ENCODE measurements around the gene MEIOB. TPM values are rescaled to one million over a fixed set of nuclear protein-coding genes. Genes with fewer than 3 reads are reported as not detected.

The MEIOB gene
- total RNA-seq, 2 experiments from 2014 or later = not detected

DNA sequence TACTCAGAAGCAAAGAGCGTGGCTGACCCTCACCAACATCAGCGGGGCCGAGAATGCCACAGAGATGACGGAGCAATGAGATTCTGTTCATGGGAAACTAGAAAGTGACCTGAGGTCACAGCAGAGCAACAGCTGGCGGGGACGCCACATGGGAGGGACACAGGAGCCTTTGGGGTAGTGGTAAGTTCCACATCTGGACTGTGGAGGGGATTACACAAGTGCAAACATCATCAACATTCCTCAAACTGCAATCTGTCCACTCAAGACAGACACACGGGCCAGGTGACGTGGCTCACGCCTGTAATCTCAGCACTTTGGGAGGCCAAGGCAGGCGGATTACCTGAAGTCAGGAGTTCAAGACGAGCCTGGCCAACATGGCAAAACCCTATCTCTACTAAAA lies 56.5 kb downstream of the MEIOB start:
- CTCF ChIA-PET = no interaction called here
- no peak for DNase-seq
- POLR2A ChIA-PET = no interaction called here
- Histone ChIP-seq H3K4me3 (ENCODE audit: low read length) (no peak overlapping the region), H3K9me3 (ENCODE audit: control insufficient read depth in 1 of 2, insufficient read depth in 1 of 2, low read length in 2 of 2) (no peaks in the 10 kb centered on the region), H3K27me3 (ENCODE audit: control insufficient read depth in 1 of 2, insufficient read depth in 2 of 2, low read length in 2 of 2) (no peaks in the 10 kb centered on the region), H3K36me3 (ENCODE audit: insufficient read depth, low read length) (peaks cover 58% of the 10 kb centered on the region), H3K4me1 (ENCODE audit: insufficient read depth, low read length) (peaks cover 3% of the 10 kb centered on the region), H3K27ac (ENCODE audit: low read depth in 1 of 2, low read length in 2 of 2) (no peak overlapping the region)
- H3K36me3 Mint-ChIP-seq (ENCODE audit: low read depth) = peaks cover 38% of the 10 kb centered on the region
- peaks cover 6% of the 10 kb centered on the region for H3K4me1 Mint-ChIP-seq (ENCODE audit: low read depth)
- no peak overlapping the region for H3K4me3 Mint-ChIP-seq
- no peaks in the 10 kb centered on the region for H3K9me3 Mint-ChIP-seq
- no peak overlapping the region for H3K27ac Mint-ChIP-seq
- no peaks in the 10 kb centered on the region for H3K27me3 Mint-ChIP-seq
- no peak for ATAC-seq (ENCODE audit: poor library complexity)
- intact Hi-C loops (cut with DNase I, micrococcal nuclease) = no loop called here
- TF ChIP-seq, protein P1, sequence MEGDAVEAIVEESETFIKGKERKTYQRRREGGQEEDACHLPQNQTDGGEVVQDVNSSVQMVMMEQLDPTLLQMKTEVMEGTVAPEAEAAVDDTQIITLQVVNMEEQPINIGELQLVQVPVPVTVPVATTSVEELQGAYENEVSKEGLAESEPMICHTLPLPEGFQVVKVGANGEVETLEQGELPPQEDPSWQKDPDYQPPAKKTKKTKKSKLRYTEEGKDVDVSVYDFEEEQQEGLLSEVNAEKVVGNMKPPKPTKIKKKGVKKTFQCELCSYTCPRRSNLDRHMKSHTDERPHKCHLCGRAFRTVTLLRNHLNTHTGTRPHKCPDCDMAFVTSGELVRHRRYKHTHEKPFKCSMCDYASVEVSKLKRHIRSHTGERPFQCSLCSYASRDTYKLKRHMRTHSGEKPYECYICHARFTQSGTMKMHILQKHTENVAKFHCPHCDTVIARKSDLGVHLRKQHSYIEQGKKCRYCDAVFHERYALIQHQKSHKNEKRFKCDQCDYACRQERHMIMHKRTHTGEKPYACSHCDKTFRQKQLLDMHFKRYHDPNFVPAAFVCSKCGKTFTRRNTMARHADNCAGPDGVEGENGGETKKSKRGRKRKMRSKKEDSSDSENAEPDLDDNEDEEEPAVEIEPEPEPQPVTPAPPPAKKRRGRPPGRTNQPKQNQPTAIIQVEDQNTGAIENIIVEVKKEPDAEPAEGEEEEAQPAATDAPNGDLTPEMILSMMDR (IDR thresholded peaks at IDR 0.05) = no peak

DNA sequence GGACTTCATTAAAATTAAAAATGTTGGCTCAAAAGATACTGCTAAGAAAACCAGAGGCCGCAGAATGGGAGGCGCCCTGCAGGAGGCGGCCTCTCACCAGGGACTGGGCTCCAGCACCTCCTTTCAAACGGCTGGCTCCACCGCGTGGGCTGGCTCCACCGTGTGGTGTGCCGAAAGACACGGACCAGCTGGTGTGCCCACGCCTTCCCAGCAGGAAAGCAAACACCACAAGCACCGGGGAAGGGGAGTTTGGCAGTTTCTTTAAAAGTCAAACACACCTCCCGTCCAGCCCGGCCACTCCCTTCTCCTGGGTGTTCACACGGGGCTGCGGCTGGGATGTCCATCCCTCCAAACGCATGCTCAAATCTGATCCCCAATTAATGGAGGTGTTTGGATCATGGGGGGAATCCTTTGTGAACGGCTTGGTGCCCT lies 59.2 kb downstream of the MEIOB start:
- Mint-ChIP-seq H3K27me3 (no peaks in the 10 kb centered on the region), H3K27ac (no peak overlapping the region), H3K4me1 (ENCODE audit: low read depth) (peaks cover 6% of the 10 kb centered on the region), H3K9me3 (no peaks in the 10 kb centered on the region), H3K4me3 (no peak overlapping the region), H3K36me3 (ENCODE audit: low read depth) (peaks cover 42% of the 10 kb centered on the region)
- Histone ChIP-seq H3K9me3 (ENCODE audit: control insufficient read depth in 1 of 2, insufficient read depth in 1 of 2, low read length in 2 of 2) (no peaks in the 10 kb centered on the region), H3K27ac (ENCODE audit: low read depth in 1 of 2, low read length in 2 of 2) (no peak overlapping the region), H3K4me1 (ENCODE audit: insufficient read depth, low read length) (peaks cover 3% of the 10 kb centered on the region), H3K27me3 (ENCODE audit: control insufficient read depth in 1 of 2, insufficient read depth in 2 of 2, low read length in 2 of 2) (no peaks in the 10 kb centered on the region), H3K36me3 (ENCODE audit: insufficient read depth, low read length) (peaks cover 59% of the 10 kb centered on the region), H3K4me3 (ENCODE audit: low read length) (no peak overlapping the region)
- TF ChIP-seq, protein P1 (IDR thresholded peaks at IDR 0.05) = peak; percentile 58
- CTCF ChIA-PET = interaction anchor here (0.6 to 1.0 kb wide), 6 partner anchors 10 to 115 kb away, joined by 3 to 6 read pairs (median 3); partner anchors contain the start of genes EME2, FAHD1, HAGH and NUBP2
- intact Hi-C loops (cut with DNase I, micrococcal nuclease) = loop anchor here (1.0 to 2.0 kb wide), 2 partner anchors 116 to 117 kb away; no protein-coding TSS in a partner anchor
- peak; percentile 27 to 76 (median 49) for DNase-seq
- POLR2A ChIA-PET = interaction anchor here (0.6 kb wide), 1 partner anchor 14 kb away, joined by 4 read pairs; no protein-coding TSS in a partner anchor
- ATAC-seq (ENCODE audit: poor library complexity) = peak; percentile 98

DNA sequence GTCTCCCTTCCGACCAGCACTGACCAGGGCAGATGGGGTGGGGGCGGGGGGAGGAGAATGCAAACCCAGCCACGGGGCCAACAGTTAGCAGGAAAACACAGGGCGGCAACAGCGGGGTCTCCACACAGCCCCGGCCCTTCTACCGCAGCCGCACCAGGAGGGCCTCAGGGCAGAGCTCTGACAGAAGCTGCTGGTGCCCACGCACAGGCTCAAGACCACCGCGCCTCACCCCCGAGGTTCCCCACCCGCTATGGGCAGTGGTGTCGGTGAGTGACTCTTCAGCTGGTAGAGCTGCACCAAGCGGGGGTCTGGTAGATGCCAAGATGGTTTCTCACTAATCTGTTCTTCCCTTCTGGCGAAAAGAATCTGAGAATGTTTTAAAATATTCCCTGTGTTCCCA lies 61.4 kb downstream of the MEIOB start:
- DNase-seq (no peak), ATAC-seq (ENCODE audit: poor library complexity) (no peak)
- Mint-ChIP-seq H3K27me3 (no peaks in the 10 kb centered on the region), H3K4me1 (ENCODE audit: low read depth) (peaks cover 6% of the 10 kb centered on the region), H3K9me3 (no peaks in the 10 kb centered on the region), H3K36me3 (ENCODE audit: low read depth) (peaks cover 55% of the 10 kb centered on the region), H3K27ac (no peak overlapping the region), H3K4me3 (no peak overlapping the region)
- ChIA-PET CTCF (no interaction called here), POLR2A (interaction anchor here (1.5 kb wide), 1 partner anchor 28 kb away, joined by 3 read pairs; the partner anchor contains the start of genes NUBP2 and SPSB3)
- Histone ChIP-seq H3K27me3 (ENCODE audit: control insufficient read depth in 1 of 2, insufficient read depth in 2 of 2, low read length in 2 of 2) (no peaks in the 10 kb centered on the region), H3K4me1 (ENCODE audit: insufficient read depth, low read length) (peaks cover 3% of the 10 kb centered on the region), H3K4me3 (ENCODE audit: low read length) (no peak overlapping the region), H3K9me3 (ENCODE audit: control insufficient read depth in 1 of 2, insufficient read depth in 1 of 2, low read length in 2 of 2) (peaks cover 0 to 5% of the 10 kb centered on the region in 2 experiments), H3K36me3 (ENCODE audit: insufficient read depth, low read length) (peaks cover 50% of the 10 kb centered on the region), H3K27ac (ENCODE audit: low read depth in 1 of 2, low read length in 2 of 2) (no peak overlapping the region)
- intact Hi-C loops (cut with DNase I, micrococcal nuclease) = no loop called here
- TF ChIP-seq, protein P1 (IDR thresholded peaks at IDR 0.05) = no peak

All from CD4-positive, alpha-beta T cell (primary cell).